Heart right ventricle (tissue), 16 donors: ENCODE data around the gene PLEK2. TPM values are rescaled to one million over a fixed set of nuclear protein-coding genes. Genes with fewer than 3 reads are reported as not detected.
"Not testable (repeated sequence)": the region's sequence is repeated elsewhere in the genome, so short reads cannot be mapped to it uniquely, and the experiment has no call there.

Experiments used
- ATAC-seq, 8 donors: fragments of 200-7000 bp; cut with Tn5 transposase; one replicate each; pipeline ENCODE4 v1.9.1; 2020; ENCODE audit warnings: mild to moderate bottlenecking in 8 of 8, moderate library complexity in 8 of 8, moderate number of reproducible peaks in 1 of 8
- DNase-seq, 2 donors: peaks; one replicate each; pipeline ENCODE4 v3.0.0-alpha.2; 2020
- H3K27ac ChIP-seq, 10 donors: fragments of 200-600 bp; sonication (generic) in 2 of 10; one replicate each; pipeline versions ENCODE4 v1.5.0 to v1.8.0; 2020 to 2022; ENCODE audit warnings: mild to moderate bottlenecking in 3 of 10
- H3K27me3 ChIP-seq, 7 donors: fragments of 200-600 bp; one replicate each; pipeline ENCODE4 v1.8.0; 2021 to 2022; ENCODE audit warnings: mild to moderate bottlenecking in 2 of 7
- H3K36me3 ChIP-seq, 9 donors: fragments of 200-600 bp; sonication (generic) in 1 of 9; one replicate each; pipeline versions ENCODE4 v1.5.0 to v1.8.0; 2020 to 2022; ENCODE audit warnings: mild to moderate bottlenecking in 2 of 9
- H3K4me1 ChIP-seq, 9 donors: fragments of 200-600 bp; sonication (generic) in 1 of 9; one replicate each; pipeline versions ENCODE4 v1.5.0 to v1.8.0; 2020 to 2022; ENCODE audit warnings: mild to moderate bottlenecking in 4 of 9
- H3K4me3 ChIP-seq, 10 donors: fragments of 200-600 bp; sonication (generic) in 2 of 10; one replicate each; pipeline versions ENCODE4 v1.5.0 to v1.8.0; 2020 to 2022; ENCODE audit warnings: mild to moderate bottlenecking in 7 of 10, moderate library complexity in 2 of 10
- H3K9me3 ChIP-seq, 11 donors: fragments of 200-600 bp in 10 of 11; sonication (generic) in 2 of 11; one replicate each; pipeline versions ENCODE4 v1.5.0 to v1.8.0; 2013 to 2022; ENCODE audit warnings: mild to moderate bottlenecking in 2 of 11, control low read depth in 1 of 11, moderate library complexity in 1 of 11
- WGBS, 2 donors: extraction: QIAGEN DNeasy Blood & Tissue Kit; methylation state at CpG; one replicate each; pipeline ENCODE4 v1.1.7; 2013; ENCODE audit warnings: inconsistent platforms in 1 of 2; 5-methylcytosine and 5-hydroxymethylcytosine counted together
- intact Hi-C, 10 donors: fragments of 100-400 bp; cut with DNase I; formaldehyde crosslinking; loops; one replicate each; pipeline versions ENCODE4 v1.11.1 to v1.14.2; 2022
- polyA plus RNA-seq, 2 donors: library from polyadenylated mRNA; stranded (reverse); fragments of 200-250 nt; gene quantifications; one replicate each; pipeline ENCODE4 v1.2.3, GENCODE V29; 2013
- total RNA-seq, 10 donors: library from RNA; stranded (reverse); fragmentation: NEBNext Ultra II Directional in 3 of 10; extraction: Animal tissue kit (Norgen Biotek cat#: 25700) in 3 of 10; gene quantifications; one replicate each; pipeline versions ENCODE4 v1.2.1 to v1.2.4, GENCODE V29; 2021 to 2023
- TF ChIP-seq, protein P1 (sequence below), 9 donors: fragments of 200-600 bp; sonication (generic) in 2 of 9; IDR thresholded peaks; one replicate each; pipeline versions ENCODE4 v1.5.0 to v1.8.0; 2021 to 2022; ENCODE audit warnings: antibody characterized with exemption in 9 of 9, mild to moderate bottlenecking in 5 of 9, moderate library complexity in 1 of 9
- donor health status: Arrhythmogenic right ventricular cardiomyopathy.
- donor health status: ischemic (EF 13 %, LVEDD 7.1; RV severe dilation, severe dysfunction).
- donor health status: healthy with polysubstance abuse.
- donor health status: DM: no; HTN: yes; CAD: no.
- donor health status: DM: no; HTN: no; CAD: no.
- donor health status: ischemic (EF 25% LVEDD 6.9; RV normal size, moderate dysfunction).
- donor health status: ischemic (EF 25% LVEDD 5.7; RV mildly dilated, moderate dysfunction).
- donor health status: healthy.
- donor health status: DM: yes; HTN: yes; CAD: no.
- donor health status: Ischemic cardiomyopathy.
- donor health status: ischemic (EF 35%, LVEDD 5.7; RV mildly dilated, moderate dysfunction).
- donor health status: nonischemic (EF 11% LVEDD 7.7; RV severe dilation, severe dysfunction).
- donor health status: DM: yes; HTN: yes; CAD: no.
- donor health status: PGD.
- donor health status: ischemic (EF 29% LVEDD 5.4; RV normal size, mild dysfunction).
- donor health status: nonischemic (EF 23%, LVEDD 6.1; RV moderate dilation, normal function).

PLEK2 gene
- total and polyA plus RNA-seq, 12 donors, result 0.36 to 1.1 (median 0.61) TPM; not detected in 5

DNA sequence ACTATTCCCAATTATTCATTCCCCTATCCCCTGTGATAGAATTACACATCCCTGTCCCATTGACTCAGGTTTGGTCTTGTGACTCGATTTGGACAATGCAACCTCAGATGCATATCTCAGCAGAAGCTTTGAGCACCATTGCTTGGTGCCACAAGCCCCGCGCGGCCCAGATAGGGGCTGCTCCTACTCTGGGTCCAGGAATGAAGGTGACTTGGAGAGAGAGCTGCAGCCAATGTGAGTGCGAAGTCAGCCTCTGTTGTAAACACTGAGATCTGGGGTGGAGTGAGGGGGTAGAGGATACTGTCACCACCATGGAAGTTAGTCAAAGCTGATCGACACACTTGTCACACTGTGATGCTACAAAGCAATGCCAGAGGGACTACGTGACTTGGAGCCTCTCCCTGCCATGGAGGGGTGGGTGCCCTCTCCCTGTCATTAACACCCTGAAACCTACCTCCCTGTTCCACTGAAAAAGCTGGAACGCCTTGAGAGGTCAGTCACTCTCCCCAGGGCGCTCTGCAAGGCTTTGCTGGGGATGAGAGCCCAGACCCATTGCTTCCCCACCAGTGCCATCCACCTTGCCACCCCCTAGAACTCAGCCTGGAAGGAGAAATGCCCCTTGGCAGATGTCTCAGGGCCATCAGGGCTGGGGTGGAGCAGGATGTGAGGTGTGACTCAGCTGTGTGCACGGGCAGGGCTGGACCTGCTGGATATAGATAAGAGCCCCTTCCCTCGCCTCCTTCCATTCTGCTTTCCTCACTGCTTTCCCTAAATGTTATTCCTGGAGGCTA is 6.6 kb upstream of the PLEK2 start:
- Histone ChIP-seq H3K27ac (no peak overlapping the region), H3K27me3 (no peaks in the 10 kb centered on the region), H3K4me1 (peaks cover 0 to 9% (median 0%) of the 10 kb centered on the region in 9 donors), H3K4me3 (no peak overlapping the region), H3K36me3 (no peaks in the 10 kb centered on the region), H3K9me3 (no peaks in the 10 kb centered on the region)
- intact Hi-C loops, result no loop called here
- TF ChIP-seq, protein P1, sequence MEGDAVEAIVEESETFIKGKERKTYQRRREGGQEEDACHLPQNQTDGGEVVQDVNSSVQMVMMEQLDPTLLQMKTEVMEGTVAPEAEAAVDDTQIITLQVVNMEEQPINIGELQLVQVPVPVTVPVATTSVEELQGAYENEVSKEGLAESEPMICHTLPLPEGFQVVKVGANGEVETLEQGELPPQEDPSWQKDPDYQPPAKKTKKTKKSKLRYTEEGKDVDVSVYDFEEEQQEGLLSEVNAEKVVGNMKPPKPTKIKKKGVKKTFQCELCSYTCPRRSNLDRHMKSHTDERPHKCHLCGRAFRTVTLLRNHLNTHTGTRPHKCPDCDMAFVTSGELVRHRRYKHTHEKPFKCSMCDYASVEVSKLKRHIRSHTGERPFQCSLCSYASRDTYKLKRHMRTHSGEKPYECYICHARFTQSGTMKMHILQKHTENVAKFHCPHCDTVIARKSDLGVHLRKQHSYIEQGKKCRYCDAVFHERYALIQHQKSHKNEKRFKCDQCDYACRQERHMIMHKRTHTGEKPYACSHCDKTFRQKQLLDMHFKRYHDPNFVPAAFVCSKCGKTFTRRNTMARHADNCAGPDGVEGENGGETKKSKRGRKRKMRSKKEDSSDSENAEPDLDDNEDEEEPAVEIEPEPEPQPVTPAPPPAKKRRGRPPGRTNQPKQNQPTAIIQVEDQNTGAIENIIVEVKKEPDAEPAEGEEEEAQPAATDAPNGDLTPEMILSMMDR (IDR thresholded peaks at IDR 0.05), result no peak
- 74 to 85% methylated on average over 11 of the region's 11 CpGs for WGBS, 2 donors
- peak in 1 of 8 donors; percentile 18 for ATAC-seq
- no peak for DNase-seq

DNA sequence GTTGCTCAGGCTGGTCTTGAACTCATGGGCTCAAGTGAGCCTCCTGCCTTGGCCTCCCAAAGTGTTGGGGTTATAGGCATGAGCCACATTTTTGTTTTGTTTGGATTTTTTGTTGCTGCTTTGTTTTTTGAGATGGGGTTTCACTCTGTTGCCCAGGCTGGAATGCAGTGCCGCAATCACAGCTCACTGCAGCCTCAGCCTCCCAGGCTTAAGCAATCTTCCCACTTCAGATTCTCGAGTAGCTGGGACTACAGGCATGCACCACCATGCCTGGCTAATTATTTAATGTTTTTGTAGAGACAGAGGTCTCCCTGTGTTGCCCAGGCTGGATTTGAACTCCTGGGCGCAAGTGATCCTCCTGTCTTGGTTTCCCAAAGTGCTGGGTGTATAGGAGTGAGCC is 5.7 kb upstream of the PLEK2 start:
- intact Hi-C loops, result no loop called here
- no peak overlapping the region for H3K4me3 ChIP-seq

GRCh38 chr14:67416810-67417209 is 4.8 kb upstream of the PLEK2 start:
- H3K4me1 ChIP-seq, result peaks cover 0 to 19% (median 5%) of the 10 kb centered on the region in 9 donors
- no peaks in the 10 kb centered on the region for H3K9me3 ChIP-seq
- no peaks in the 10 kb centered on the region for H3K36me3 ChIP-seq
- intact Hi-C loops, result no loop called here
- 88 to 89% methylated on average over 2 of the region's 2 CpGs for WGBS, 2 donors
- H3K27ac ChIP-seq, result no peak overlapping the region
- TF ChIP-seq, protein P1 (IDR thresholded peaks at IDR 0.05), result no peak
- no peak overlapping the region for H3K4me3 ChIP-seq
- ATAC-seq (no peak), DNase-seq (no peak)
- peaks cover 0 to 13% (median 8%) of the 10 kb centered on the region in 7 donors for H3K27me3 ChIP-seq

More for the DNA sequence above, 5.7 kb upstream of the PLEK2 start:
- TF ChIP-seq, protein P1 (IDR thresholded peaks at IDR 0.05), result no peak
- H3K36me3 ChIP-seq, result no peaks in the 10 kb centered on the region
- 77 to 79% methylated on average over 3 of the region's 3 CpGs for WGBS, 2 donors
- DNase-seq, result no peak
- peaks cover 0 to 5% (median 0%) of the 10 kb centered on the region in 7 donors for H3K27me3 ChIP-seq
- ATAC-seq, result no peak
- H3K4me1 ChIP-seq, result peaks cover 0 to 14% (median 0%) of the 10 kb centered on the region in 9 donors
- no peak overlapping the region for H3K27ac ChIP-seq
- no peaks in the 10 kb centered on the region for H3K9me3 ChIP-seq

GRCh38 chr14:67416085-67416484 is 4.1 kb upstream of the PLEK2 start:
- intact Hi-C loops, result no loop called here
- ATAC-seq, result no peak
- peaks cover 0 to 21% (median 14%) of the 10 kb centered on the region in 7 donors for H3K27me3 ChIP-seq
- no peak for DNase-seq
- no peaks in the 10 kb centered on the region for H3K36me3 ChIP-seq
- TF ChIP-seq, protein P1 (IDR thresholded peaks at IDR 0.05), result no peak
- no peaks in the 10 kb centered on the region for H3K9me3 ChIP-seq
- H3K4me1 ChIP-seq, result peaks cover 0 to 22% (median 8%) of the 10 kb centered on the region in 9 donors
- H3K27ac ChIP-seq, result no peak overlapping the region
- WGBS, 2 donors, result 66 to 73% methylated on average over 8 of the region's 8 CpGs
- H3K4me3 ChIP-seq, result no peak overlapping the region

DNA sequence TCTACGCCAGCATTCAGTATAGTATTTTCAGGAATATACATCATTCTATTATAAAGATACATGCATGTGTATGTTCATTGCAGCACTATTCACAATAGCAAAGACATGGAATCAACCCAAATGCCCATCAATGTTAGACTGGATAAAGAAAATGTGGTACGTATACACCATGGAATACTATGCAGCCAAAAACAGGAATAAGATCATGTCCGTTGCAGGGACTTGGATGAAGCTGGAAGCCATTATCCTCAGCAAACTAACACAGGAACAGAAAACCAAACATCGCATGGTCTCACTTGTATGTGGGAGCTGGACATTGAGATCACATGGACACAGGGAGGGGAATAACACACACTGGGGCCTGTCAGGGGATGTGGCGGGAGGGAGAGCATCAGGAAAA is 3.6 kb upstream of the PLEK2 start:
- Histone ChIP-seq H3K27me3 (peaks cover 0 to 23% (median 17%) of the 10 kb centered on the region in 7 donors), H3K4me1 (peaks cover 0 to 22% (median 8%) of the 10 kb centered on the region in 9 donors)
- ATAC-seq, H3K4me3 ChIP-seq, DNase-seq, H3K36me3 ChIP-seq, intact Hi-C loops, H3K27ac ChIP-seq, H3K9me3 ChIP-seq: not testable (repeated sequence)
- 90 to 93% methylated on average over 5 of the region's 5 CpGs for WGBS, 2 donors
